GM21367 (cell line): Measurements from ENCODE around the gene MPST.

Source experiments
- ATAC-seq: cut with Tn5 transposase; IDR thresholded peaks from one replicate; pipeline ENCODE4 v1.9.1; 2021; ENCODE audit not compliant: unreplicated experiment

Gene MPST

GRCh38 chr22:37021710-37022482 lies 2.4 kb downstream of the MPST start:
- ATAC-seq, result no peak

- ATAC-seq, result no peak
Measured at GRCh38 chr22:37022483-37023337, 3.2 kb downstream of the MPST start.

GRCh38 chr22:37023743-37024338 lies 4.3 kb downstream of the MPST start:
- no peak for ATAC-seq

- ATAC-seq, result no peak
Measured at GRCh38 chr22:37024339-37025157, 5.0 kb downstream of the MPST start.

DNA sequence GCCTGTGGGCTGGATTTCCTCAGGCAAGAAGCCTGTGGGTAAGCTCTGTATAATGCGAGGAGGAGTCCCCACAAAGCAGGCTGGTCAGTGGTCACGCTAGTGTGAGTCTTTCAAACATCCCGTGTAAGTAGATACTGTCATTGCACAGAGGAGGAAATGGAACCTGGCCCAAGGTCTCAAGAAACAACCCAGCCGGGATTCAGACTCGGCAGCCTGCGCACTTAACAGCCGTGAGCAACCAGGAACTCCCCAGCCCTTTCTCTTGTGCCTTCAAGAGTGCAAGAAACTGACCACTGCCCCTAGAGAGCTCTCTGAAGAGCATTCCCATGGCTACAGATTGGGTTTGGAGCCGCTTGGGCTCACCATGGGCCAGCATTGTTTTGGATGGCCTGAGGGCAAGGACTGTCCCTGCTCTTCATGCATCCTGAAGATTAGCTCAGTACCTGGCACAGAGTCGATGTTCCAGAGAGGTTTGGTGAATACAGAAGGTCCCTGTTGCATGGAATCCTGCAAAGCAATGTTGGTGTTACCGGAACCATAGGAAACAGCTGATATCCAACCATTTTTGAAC lies 6.0 kb downstream of the MPST start:
- no peak for ATAC-seq

GRCh38 chr22:37026325-37026724 lies 6.8 kb downstream of the MPST start:
- no peak for ATAC-seq

DNA sequence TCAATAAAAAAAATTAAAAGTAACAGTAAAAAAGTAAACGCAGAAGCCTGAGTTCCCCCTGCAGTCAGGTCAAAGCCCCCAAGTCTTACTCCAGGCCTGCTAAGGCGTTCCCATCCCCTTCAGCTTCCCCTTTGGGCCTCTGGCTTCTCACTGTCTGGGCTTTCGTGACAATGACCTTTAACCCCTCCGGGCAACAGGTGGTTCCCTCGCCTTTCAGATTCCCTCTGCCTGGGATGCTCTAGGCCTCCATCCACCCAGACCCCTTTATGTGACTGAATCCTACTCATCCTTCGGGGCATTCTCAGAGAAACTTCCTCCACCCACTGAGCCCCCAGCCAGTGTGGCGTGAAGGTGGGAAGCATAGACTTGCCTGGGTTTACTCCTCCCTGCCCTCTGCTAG lies 8.0 kb downstream of the MPST start:
- no peak for ATAC-seq

DNA sequence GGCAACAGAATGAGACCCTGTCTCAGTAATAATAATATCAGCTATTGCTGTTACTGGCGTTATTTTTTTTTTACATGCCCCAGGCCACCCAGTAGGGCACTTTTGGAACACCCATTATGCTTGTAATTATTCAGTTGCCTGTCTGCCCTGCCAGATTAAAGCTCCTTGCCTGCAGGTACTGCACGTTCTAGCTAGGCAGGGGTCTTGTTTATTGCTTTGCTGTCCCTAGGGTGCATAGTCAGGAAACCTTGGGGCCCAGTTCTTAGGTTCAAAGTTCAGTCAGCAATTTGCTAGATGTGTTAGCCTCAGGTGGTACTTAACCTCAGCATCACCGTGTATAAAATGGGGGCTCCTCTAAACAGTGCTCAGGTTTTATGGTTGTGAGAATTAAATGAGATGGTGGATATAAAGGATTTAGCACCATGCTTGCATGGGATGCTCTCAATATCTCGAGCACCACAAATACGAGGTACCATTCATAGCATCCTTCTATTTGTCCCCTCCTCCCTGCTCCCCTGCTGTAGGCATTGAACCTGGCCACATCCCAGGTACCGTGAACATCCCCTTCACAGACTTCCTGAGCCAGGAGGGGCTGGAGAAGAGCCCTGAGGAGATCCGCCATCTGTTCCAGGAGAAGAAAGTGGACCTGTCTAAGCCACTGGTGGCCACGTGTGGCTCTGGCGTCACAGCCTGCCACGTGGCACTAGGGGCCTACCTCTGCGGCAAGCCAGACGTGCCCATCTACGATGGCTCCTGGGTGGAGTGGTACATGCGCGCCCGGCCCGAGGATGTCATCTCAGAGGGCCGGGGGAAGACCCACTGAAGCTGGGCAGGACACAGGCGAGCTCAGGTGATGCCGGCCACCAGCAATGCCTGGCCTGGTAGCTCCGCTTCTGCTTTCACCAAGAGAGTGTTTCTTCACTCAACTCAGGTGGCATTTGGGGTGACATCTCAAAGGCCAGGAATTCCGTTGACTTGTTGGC lies 9.4 kb downstream of the MPST start:
- ATAC-seq, result no peak

DNA sequence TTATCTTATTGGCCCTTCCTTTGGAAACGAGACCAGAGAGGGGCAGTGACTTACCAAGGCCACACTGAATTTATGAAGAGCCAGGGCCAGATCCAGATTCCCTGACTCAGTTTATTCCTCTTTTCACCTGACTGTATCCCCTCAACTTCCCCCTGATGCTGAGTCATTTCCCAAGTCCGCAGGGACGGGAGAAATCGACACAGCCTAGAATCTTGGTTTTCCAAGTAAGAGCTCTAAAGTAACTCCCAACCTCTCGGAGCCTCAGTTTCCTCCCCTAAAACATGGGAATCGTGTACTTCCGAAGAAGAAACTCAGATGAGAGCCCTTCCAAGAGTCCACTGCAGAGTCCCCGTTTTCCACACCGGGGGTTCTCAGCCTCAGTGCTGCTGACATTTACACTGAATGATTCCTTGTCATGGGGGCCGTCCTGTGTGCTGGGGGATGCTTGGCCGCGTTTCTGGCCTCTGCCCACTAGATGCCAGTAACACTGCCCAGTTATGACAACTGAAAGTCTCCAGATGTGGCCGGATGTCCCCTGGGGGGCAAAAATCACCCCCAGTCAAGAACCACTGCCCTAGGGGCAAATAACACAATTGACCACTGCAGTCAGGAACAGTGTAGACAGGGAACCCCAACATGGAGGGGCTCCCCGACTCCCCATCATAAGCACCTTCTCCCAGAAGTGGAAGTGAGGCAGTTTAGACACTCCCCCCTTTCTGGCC lies 11.2 kb downstream of the MPST start:
- ATAC-seq, result no peak

DNA sequence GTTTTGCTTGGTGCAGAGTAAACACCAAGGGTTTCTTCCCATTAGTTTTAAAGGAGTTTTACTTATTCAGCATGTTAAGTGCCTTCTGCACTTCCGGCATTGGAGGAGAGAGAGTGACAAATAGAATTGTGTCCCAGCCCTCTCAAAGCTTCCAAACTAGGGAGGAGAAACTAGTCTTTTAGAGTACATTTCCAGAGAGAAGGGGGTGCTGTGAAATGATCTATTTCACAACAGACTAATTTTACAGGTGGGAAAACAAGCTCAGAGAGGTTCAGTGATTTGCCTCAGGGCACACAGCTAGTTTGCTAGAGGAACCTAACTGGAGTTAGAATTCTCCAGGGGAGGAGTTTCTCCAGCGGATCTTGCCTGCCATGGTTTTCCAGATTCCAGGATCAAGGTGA lies 12.6 kb downstream of the MPST start:
- ATAC-seq, result no peak

DNA sequence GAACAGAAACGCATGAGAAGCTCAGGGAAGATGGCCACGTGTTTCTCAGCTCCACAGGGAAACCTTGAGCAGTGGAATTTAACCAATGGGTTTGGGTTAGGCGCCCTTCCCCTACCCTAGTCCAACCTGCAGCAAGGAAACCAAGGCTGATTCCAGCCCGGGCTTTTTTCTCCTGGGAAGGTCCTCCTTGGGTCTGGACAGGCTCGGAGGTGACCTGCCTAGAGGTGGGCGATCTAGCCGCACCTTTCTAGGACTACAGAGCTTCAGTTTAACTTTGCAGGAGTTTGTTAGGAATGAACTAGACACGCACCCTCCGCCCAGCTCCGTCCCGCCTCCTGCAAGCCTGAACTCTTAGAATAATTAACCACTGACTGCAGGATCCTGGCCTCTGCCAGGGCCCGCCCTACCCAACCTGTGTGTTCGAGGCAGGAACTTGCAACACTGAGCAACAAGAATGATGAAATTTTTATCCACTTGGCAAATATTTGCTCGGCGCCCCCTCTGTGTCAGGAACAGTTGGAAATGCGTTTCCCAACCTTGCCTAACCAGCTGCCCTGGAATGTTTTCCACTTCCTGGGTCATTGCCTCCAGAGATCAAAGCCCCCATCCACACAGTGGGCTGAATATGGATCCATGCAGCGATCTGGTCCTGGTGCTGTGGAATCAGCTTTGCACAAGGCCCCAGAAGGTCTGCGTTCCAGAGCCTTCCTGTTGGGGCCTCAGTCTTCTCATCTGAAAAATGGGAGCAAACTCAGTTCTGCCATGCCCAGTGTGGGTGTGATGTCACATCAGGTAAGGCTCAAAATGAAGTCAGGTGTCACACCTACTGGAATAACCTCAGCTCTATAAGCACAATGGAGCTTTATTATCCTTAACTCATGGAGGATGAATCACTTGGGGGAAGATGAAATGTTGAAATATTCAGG lies 13.3 kb downstream of the MPST start:
- no peak for ATAC-seq

- no peak for ATAC-seq
Measured at GRCh38 chr22:37033605-37034430, 14.3 kb downstream of the MPST start.

DNA sequence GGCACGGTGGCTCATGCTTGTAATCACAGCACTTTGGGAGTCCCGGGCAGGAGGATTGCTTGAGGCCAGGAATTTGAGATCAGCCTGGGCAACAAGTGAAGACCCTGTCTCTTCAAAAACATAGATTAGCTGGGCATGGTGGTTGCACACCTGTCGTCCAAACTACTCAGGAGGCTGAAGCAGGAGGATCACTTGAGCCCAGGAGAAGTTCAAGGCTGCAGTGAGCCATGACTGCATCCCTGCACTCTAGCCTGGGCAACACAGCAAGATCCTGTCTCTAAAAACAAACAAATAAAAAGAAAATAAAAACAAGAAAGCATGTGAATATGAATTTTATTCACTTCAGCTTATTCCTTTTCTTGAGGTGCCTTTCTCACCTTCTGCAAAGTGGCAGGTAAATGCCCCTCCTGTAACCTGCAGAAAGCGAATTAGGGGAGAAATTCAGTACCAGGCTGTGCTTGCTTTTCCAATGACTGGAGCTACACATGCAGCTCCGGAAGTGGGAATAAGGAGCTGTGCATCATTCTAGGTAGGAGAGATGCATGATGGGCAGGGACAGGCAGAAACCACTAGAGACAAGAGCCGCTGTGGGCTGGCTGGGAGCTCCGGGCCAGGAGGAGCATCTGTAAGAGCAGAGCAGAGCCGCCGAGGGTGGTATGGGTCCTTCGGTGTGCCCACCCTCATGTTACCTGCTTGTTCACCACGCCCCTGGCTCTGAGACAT lies 17.3 kb downstream of the MPST start:
- ATAC-seq, result no peak

- ATAC-seq, result no peak
Measured at GRCh38 chr22:37037669-37038068, 18.1 kb downstream of the MPST start.

DNA sequence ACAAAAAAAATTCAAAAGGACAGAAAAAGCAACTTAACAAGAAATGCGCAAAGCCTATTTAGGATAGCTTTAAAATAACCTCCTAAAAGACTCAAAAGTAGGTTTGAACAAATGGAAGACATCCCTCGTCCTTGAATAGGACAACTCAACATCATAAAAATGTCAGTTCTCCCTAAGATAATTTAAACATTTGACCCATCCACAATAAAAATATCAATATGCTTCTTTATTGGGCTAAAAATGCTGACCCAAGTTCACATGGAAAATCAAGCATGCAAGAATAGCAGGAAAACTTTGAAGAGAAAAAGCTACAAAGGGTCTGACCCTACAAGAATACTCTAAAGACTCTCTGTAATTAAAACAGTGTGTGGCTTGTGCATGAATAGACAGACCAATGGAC lies 19.9 kb downstream of the MPST start:
- no peak for ATAC-seq

DNA sequence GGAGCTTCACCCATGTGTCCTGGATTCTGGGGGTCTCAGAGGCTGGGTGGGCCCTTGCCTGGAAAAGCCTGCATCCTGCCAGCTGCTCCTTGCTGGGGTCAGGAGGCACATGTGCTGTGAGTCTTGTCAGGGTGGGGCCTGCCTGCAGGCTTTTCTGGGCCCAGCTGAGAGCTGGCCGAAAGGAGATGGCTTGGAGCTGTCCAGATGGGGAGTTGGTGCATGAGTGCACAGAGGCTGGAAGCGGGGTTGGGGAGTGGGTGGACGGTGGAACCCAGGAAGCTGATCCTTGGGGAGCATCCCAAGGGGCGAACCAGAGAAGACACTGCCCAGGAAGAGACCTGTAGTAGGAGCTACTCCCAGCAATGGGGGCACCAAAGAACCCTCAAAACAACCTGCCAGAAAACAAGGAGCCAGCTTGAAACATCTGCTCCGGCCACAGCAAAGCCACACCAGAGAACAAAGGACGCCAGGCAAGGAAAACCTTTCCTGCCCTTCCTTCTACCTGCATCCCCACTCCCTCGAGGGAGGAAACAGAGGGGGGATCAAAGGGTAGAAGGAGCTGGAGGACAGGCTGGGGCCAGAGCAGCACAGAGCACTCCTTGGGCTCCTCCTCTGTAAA lies 23.8 kb downstream of the MPST start:
- ATAC-seq, result no peak
